ENCODE measurements around the gene ELF5.

Gene ELF5

DNA sequence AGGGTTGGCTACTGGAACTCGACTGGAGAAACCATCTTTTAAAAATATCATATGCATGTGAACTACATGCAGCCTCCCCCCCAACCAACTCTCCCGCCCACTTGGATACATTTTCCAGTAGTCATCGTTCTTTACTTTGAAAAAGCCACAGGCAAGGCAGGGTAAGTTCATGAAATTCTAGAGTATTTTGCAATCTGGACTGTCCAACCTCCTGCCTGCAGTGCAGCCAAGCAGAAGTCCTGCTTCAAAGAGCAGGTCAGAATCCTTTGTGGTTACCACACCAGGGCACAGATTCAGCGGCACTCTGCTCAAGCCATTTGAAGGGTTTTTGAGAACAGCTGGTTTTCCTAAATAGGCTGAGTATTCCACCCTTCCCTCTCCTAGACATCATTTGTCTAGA, 12.1 kb downstream of the ELF5 start:
- Histone ChIP-seq H3K27ac (ENCODE audit: low read depth, low read length, poor library complexity, severe bottlenecking) (no peak overlapping the region), H3K4me3 (ENCODE audit: low read depth, low read length, poor library complexity, severe bottlenecking) (no peak overlapping the region), H3K9me3 (ENCODE audit: low read length) (no peaks in the 10 kb centered on the region), H3K79me2 (ENCODE audit: insufficient read depth, low read length) (no peaks in the 10 kb centered on the region), H3K9ac (ENCODE audit: low read length) (no peak overlapping the region), H4K20me1 (ENCODE audit: insufficient read depth, low read length) (no peaks in the 10 kb centered on the region), H3K36me3 (ENCODE audit: insufficient read depth, low read length) (no peaks in the 10 kb centered on the region), H3K9me2 (ENCODE audit: low read depth, low read length) (no peaks in the 10 kb centered on the region), H3F3A (ENCODE audit: insufficient read depth, low read length) (no peaks in the 10 kb centered on the region), H3K27me3 (ENCODE audit: insufficient read depth, low read length) (no peaks in the 10 kb centered on the region), H3K4me2 (ENCODE audit: low read length) (no peak overlapping the region), H3K4me1 (ENCODE audit: insufficient read depth, low read length, severe bottlenecking) (no peaks in the 10 kb centered on the region), H2AFZ (ENCODE audit: low read length) (no peak overlapping the region)
- TF ChIP-seq EZH2 (IDR thresholded peaks at IDR 0.05; ENCODE audit: borderline replicate concordance, low read length) = no peak
- TF ChIP-seq, protein P1, sequence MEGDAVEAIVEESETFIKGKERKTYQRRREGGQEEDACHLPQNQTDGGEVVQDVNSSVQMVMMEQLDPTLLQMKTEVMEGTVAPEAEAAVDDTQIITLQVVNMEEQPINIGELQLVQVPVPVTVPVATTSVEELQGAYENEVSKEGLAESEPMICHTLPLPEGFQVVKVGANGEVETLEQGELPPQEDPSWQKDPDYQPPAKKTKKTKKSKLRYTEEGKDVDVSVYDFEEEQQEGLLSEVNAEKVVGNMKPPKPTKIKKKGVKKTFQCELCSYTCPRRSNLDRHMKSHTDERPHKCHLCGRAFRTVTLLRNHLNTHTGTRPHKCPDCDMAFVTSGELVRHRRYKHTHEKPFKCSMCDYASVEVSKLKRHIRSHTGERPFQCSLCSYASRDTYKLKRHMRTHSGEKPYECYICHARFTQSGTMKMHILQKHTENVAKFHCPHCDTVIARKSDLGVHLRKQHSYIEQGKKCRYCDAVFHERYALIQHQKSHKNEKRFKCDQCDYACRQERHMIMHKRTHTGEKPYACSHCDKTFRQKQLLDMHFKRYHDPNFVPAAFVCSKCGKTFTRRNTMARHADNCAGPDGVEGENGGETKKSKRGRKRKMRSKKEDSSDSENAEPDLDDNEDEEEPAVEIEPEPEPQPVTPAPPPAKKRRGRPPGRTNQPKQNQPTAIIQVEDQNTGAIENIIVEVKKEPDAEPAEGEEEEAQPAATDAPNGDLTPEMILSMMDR (IDR thresholded peaks at IDR 0.05; ENCODE audit: low read length) = no peak

DNA sequence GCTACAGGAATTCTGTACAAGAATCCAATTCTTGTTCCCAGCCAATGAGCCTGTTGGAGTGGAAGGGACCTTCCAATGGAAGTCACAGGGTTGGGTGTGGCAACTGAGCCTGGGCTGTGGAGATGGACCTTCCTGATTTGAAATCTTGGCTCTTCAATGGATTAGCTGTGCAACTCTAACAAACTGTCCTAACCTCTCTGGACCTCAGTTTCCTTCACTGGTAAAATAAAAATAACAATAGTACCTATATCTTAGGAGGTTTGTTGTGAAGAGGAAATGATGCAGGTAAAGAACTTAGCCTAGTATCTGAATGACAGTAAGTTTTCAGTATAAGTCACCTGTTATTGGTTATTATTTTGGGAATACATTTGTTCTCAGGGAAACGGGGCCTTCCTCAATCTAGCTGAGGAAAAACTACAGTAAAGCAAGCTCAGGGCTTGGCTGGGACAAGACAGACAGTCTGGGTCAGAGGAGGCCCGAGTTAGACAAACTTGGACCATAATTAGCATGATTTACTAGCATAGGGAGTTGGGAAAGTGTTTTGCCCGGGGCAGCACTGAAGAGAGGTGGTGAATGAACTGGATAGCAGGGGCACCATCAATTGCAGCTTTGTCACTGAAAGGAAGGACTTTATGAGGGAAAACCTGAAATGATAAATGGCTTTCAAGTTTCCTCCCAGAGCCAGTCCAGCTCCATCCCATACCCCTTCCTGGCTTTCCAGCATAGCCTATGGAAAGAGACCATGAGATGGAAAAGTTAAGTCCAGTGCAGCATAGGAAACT, 13.7 kb downstream of the ELF5 start:
- no peaks in the 10 kb centered on the region for H3K9me2 ChIP-seq (ENCODE audit: low read depth, low read length)
- no peak overlapping the region for H3K9ac ChIP-seq (ENCODE audit: low read length)
- H3K79me2 ChIP-seq (ENCODE audit: insufficient read depth, low read length) = no peaks in the 10 kb centered on the region
- H3K4me2 ChIP-seq (ENCODE audit: low read length) = no peak overlapping the region
- H3K4me1 ChIP-seq (ENCODE audit: insufficient read depth, low read length, severe bottlenecking) = no peaks in the 10 kb centered on the region
- H3K4me3 ChIP-seq (ENCODE audit: low read depth, low read length, poor library complexity, severe bottlenecking) = no peak overlapping the region
- H3K9me3 ChIP-seq (ENCODE audit: low read length) = no peaks in the 10 kb centered on the region
- no peak overlapping the region for H2AFZ ChIP-seq (ENCODE audit: low read length)
- no peak for TF ChIP-seq EZH2 (IDR thresholded peaks at IDR 0.05; ENCODE audit: borderline replicate concordance, low read length)
- TF ChIP-seq, protein P1 (IDR thresholded peaks at IDR 0.05; ENCODE audit: low read length) = no peak
- no peaks in the 10 kb centered on the region for H3K36me3 ChIP-seq (ENCODE audit: insufficient read depth, low read length)
- no peaks in the 10 kb centered on the region for H3K27me3 ChIP-seq (ENCODE audit: insufficient read depth, low read length)
- H4K20me1 ChIP-seq (ENCODE audit: insufficient read depth, low read length) = no peaks in the 10 kb centered on the region
- no peak overlapping the region for H3K27ac ChIP-seq (ENCODE audit: low read depth, low read length, poor library complexity, severe bottlenecking)
- H3F3A ChIP-seq (ENCODE audit: insufficient read depth, low read length) = no peaks in the 10 kb centered on the region

DNA sequence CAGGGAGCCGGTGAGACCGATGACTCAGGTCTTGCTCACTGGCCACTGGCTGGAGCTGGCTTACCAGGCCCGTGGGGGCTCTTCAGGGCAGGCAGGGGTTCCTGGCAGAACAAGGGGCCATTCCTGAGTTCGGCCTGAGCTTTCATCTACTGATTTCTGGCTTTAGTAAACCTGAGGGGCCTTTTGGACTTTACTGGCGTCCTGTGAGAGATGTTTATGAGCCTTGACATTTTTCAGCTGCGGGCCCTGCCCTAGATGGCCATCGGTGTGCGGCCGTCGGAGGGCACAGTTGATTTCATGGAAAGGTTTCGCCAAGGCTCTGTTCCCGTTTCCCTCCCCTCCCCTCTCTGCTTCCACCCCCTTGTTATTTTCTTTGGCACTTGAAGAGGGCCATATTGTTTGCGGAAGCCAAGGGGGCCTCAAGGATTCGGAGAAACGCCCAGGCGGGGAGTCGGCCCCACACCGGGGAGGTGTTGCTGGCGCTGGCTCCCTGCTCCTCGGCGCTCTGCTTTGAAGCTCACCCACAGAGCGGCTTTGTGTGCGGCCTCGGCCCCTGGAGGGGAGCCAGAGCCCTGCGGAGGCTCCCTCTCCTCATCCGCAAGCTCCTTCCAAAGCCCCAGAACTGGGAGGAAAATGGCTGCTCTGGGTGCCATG, 17.7 kb downstream of the ELF5 start:
- no peak overlapping the region for H3K4me2 ChIP-seq (ENCODE audit: low read length)
- H3K9me3 ChIP-seq (ENCODE audit: low read length) = no peaks in the 10 kb centered on the region
- no peaks in the 10 kb centered on the region for H4K20me1 ChIP-seq (ENCODE audit: insufficient read depth, low read length)
- H3K27me3 ChIP-seq (ENCODE audit: insufficient read depth, low read length) = no peaks in the 10 kb centered on the region
- no peaks in the 10 kb centered on the region for H3K9me2 ChIP-seq (ENCODE audit: low read depth, low read length)
- H3K9ac ChIP-seq (ENCODE audit: low read length) = no peak overlapping the region
- H3F3A ChIP-seq (ENCODE audit: insufficient read depth, low read length) = no peaks in the 10 kb centered on the region
- H3K36me3 ChIP-seq (ENCODE audit: insufficient read depth, low read length) = no peaks in the 10 kb centered on the region
- TF ChIP-seq, protein P1 (IDR thresholded peaks at IDR 0.05; ENCODE audit: low read length) = no peak
- TF ChIP-seq EZH2 (IDR thresholded peaks at IDR 0.05; ENCODE audit: borderline replicate concordance, low read length) = no peak
- H3K27ac ChIP-seq (ENCODE audit: low read depth, low read length, poor library complexity, severe bottlenecking) = no peak overlapping the region
- H3K4me1 ChIP-seq (ENCODE audit: insufficient read depth, low read length, severe bottlenecking) = no peaks in the 10 kb centered on the region
- H3K79me2 ChIP-seq (ENCODE audit: insufficient read depth, low read length) = no peaks in the 10 kb centered on the region
- no peak overlapping the region for H2AFZ ChIP-seq (ENCODE audit: low read length)
- no peak overlapping the region for H3K4me3 ChIP-seq (ENCODE audit: low read depth, low read length, poor library complexity, severe bottlenecking)

Data from OCI-LY1 (cell line).